GM21526 (cell line): Measurements from ENCODE around the gene SYMPK.
A peak's percentile ranks its signal among the peaks of the same experiment; 100 is the strongest.
"Not testable (repeated sequence)": the region's sequence is repeated elsewhere in the genome, so short reads cannot be mapped to it uniquely, and the experiment has no call there.

Experiments
- ATAC-seq: cut with Tn5 transposase; IDR thresholded peaks from one replicate; pipeline ENCODE4 v1.9.1; 2021; ENCODE audit warnings: moderate library complexity; ENCODE audit not compliant: unreplicated experiment, low FRiP score

The SYMPK gene

GRCh38 chr19:45872095-45872919 is 9.4 kb upstream of the SYMPK start:
- no peak for ATAC-seq

- no peak for ATAC-seq
These were observed 7.9 kb upstream of the SYMPK start for GRCh38 chr19:45870798-45871197.

- not testable (repeated sequence) for ATAC-seq
These were observed 4.3 kb upstream of the SYMPK start for GRCh38 chr19:45867241-45867640.

- no peak for ATAC-seq
These were observed 3.6 kb upstream of the SYMPK start for GRCh38 chr19:45866400-45867176.

- no peak for ATAC-seq
These were observed 2.5 kb upstream of the SYMPK start for GRCh38 chr19:45865269-45865948.

GRCh38 chr19:45864629-45865082 is 1.7 kb upstream of the SYMPK start:
- ATAC-seq = no peak

GRCh38 chr19:45863840-45864628 is 1.1 kb upstream of the SYMPK start, which contains the start of gene FOXA3:
Gene FOXA3 (plus strand): TSS chr19:45864326. CDS start chr19:45864457, 131 bp downstream.
- ATAC-seq = peak; percentile 45

GRCh38 chr19:45863335-45863839 is 440 bp upstream of the SYMPK start:
- no peak for ATAC-seq

- ATAC-seq = peak; percentile 2
These were observed 730 bp downstream of the SYMPK start for GRCh38 chr19:45862271-45862563.

GRCh38 chr19:45860359-45861259 is 2.3 kb downstream of the SYMPK start:
- ATAC-seq = no peak

- ATAC-seq = no peak
These were observed 8.7 kb downstream of the SYMPK start for GRCh38 chr19:45854167-45854778.

GRCh38 chr19:45852983-45853382 is 10.0 kb downstream of the SYMPK start:
- no peak for ATAC-seq

GRCh38 chr19:45852145-45852750 is 10.7 kb downstream of the SYMPK start:
- no peak for ATAC-seq

- no peak for ATAC-seq
These were observed 14.0 kb downstream of the SYMPK start for GRCh38 chr19:45848922-45849321.

- no peak for ATAC-seq
These were observed 15.3 kb downstream of the SYMPK start for GRCh38 chr19:45847663-45848062.

GRCh38 chr19:45842198-45842597 is 20.7 kb downstream of the SYMPK start:
- no peak for ATAC-seq

GRCh38 chr19:45834970-45835369 is 28.0 kb downstream of the SYMPK start:
- ATAC-seq = no peak

- ATAC-seq = no peak
These were observed 34.0 kb downstream of the SYMPK start for GRCh38 chr19:45828945-45829344.
